Endometrial microvascular endothelial cells (primary cell): ENCODE measurements around the gene TAX1BP3. TPM values are rescaled to one million over a fixed set of nuclear protein-coding genes. Genes with fewer than 3 reads are reported as not detected.
"Not testable (repeated sequence)": the region's sequence is repeated elsewhere in the genome, so short reads cannot be mapped to it uniquely, and the experiment has no call there.

Experiments
- in situ Hi-C: cut with HindIII; loops from 2 replicates; pipeline ENCODE4 v1.10.0; 2017; ENCODE audit warnings: low sequenced_read_pairs, low pct_unique_long_range_greater_than_20kb; ENCODE audit errors: inconsistent ontology term
- total RNA-seq: library from RNA; depleted of rRNA; stranded (reverse); fragments of >200 nt; gene quantifications from one replicate; pipeline ENCODE4 v1.2.3, GENCODE V29; 2015; ENCODE audit errors: inconsistent ontology term

The TAX1BP3 gene
- total RNA-seq, result 367 TPM

- in situ Hi-C loops, result no loop called here
Measured at GRCh38 chr17:3668279-3669084, at the start of gene TAX1BP3, which contains the start of gene EMC6. TAX1BP3 (minus strand) TSS chr17:3668578; CDS start chr17:3668526, 52 bp downstream. EMC6 (plus strand) TSS chr17:3668812; CDS start chr17:3669147, 335 bp downstream.

GRCh38 chr17:3715296-3715695 is 46.9 kb upstream of the TAX1BP3 start:
- in situ Hi-C loops, result no loop called here

- in situ Hi-C loops, result no loop called here
Measured at GRCh38 chr17:3712811-3713463, 44.6 kb upstream of the TAX1BP3 start.

- in situ Hi-C loops, result no loop called here
Measured at GRCh38 chr17:3710951-3711383, 42.6 kb upstream of the TAX1BP3 start.

GRCh38 chr17:3708366-3708765 is 40.0 kb upstream of the TAX1BP3 start:
- in situ Hi-C loops, result no loop called here

- in situ Hi-C loops, result not testable (repeated sequence)
Measured at GRCh38 chr17:3705718-3705984, 37.3 kb upstream of the TAX1BP3 start.

GRCh38 chr17:3704931-3705717 is 36.7 kb upstream of the TAX1BP3 start:
- in situ Hi-C loops, result no loop called here

GRCh38 chr17:3702041-3702539 is 33.7 kb upstream of the TAX1BP3 start:
- in situ Hi-C loops, result not testable (repeated sequence)

- in situ Hi-C loops, result no loop called here
Measured at GRCh38 chr17:3699951-3700350, 31.6 kb upstream of the TAX1BP3 start.

GRCh38 chr17:3698139-3698538 is 29.8 kb upstream of the TAX1BP3 start:
- in situ Hi-C loops, result no loop called here

GRCh38 chr17:3697103-3697476 is 28.7 kb upstream of the TAX1BP3 start:
- in situ Hi-C loops, result no loop called here

- in situ Hi-C loops, result no loop called here
Measured at GRCh38 chr17:3695723-3696411, 27.5 kb upstream of the TAX1BP3 start, which contains the start of gene P2RX5. P2RX5 (minus strand) TSS chr17:3696155; CDS start chr17:3696005, 150 bp downstream.

GRCh38 chr17:3695129-3695722 is 26.8 kb upstream of the TAX1BP3 start:
- in situ Hi-C loops, result no loop called here

GRCh38 chr17:3693829-3694231 is 25.5 kb upstream of the TAX1BP3 start:
- in situ Hi-C loops, result no loop called here

GRCh38 chr17:3693141-3693540 is 24.8 kb upstream of the TAX1BP3 start:
- in situ Hi-C loops, result no loop called here

GRCh38 chr17:3692346-3692745 is 24.0 kb upstream of the TAX1BP3 start:
- in situ Hi-C loops, result no loop called here

- in situ Hi-C loops, result no loop called here
Measured at GRCh38 chr17:3691617-3692067, 23.3 kb upstream of the TAX1BP3 start.

GRCh38 chr17:3690094-3690715 is 21.8 kb upstream of the TAX1BP3 start:
- in situ Hi-C loops, result no loop called here
